OCI-LY3 (cell line): Measurements from ENCODE around the gene AP1G1.
"Not testable (repeated sequence)": the region's sequence is repeated elsewhere in the genome, so short reads cannot be mapped to it uniquely, and the experiment has no call there.

Experiments
- H2AFZ ChIP-seq: fragments of 200-600, 300-600 bp; shearing (Covaris generic); 2 replicates; pipeline ENCODE4 v1.6.0; 2014; ENCODE audit warnings: antibody characterized with exemption, low read depth, low read length
- H3K27ac ChIP-seq: fragments of 200-600, 300-600 bp; sonication (generic); 2 replicates; pipeline ENCODE4 v1.5.1; 2014; ENCODE audit warnings: mild to moderate bottlenecking, low read length, moderate library complexity, mixed read lengths
- H3K27me3 ChIP-seq: fragments of 200-600, 300-600 bp; sonication (generic); 2 replicates; pipeline ENCODE4 v1.6.1; 2014; ENCODE audit warnings: low read depth, low read length, mixed read lengths
- H3K36me3 ChIP-seq: fragments of 200-600, 300-600 bp; sonication (generic); replicated peaks from 2 replicates; pipeline ENCODE3; 2014; ENCODE audit warnings: low read depth, low read length, mixed read lengths
- H3K4me1 ChIP-seq: fragments of 300-600, 200-600 bp; sonication (generic); 2 replicates; pipeline ENCODE4 v1.6.1; 2014; ENCODE audit warnings: low read length, mixed read lengths
- H3K4me2 ChIP-seq: fragments of 200-600, 300-600 bp; sonication (generic); 2 replicates; pipeline ENCODE4 v1.6.1; 2014; ENCODE audit warnings: low read length, mixed read lengths
- H3K4me3 ChIP-seq: fragments of 300-600, 200-600 bp; sonication (generic); 2 replicates; pipeline ENCODE4 v1.5.1; 2014; ENCODE audit warnings: antibody characterized with exemption, mild to moderate bottlenecking, low read length, moderate library complexity
- H3K79me2 ChIP-seq: fragments of 300-600, 200-600 bp; shearing (Covaris generic); 2 replicates; pipeline ENCODE4 v1.6.1; 2014; ENCODE audit warnings: mild to moderate bottlenecking, low read length, mixed read lengths
- H3K9ac ChIP-seq: fragments of 300-600, 200-600 bp; shearing (Covaris generic); 2 replicates; pipeline ENCODE4 v1.6.0; 2014; ENCODE audit warnings: mild to moderate bottlenecking, low read length, moderate library complexity
- H3K9me3 ChIP-seq: fragments of 200-600, 300-600 bp; shearing (Covaris generic); 2 replicates; pipeline ENCODE4 v1.6.1; 2014; ENCODE audit warnings: low read length, mixed read lengths; ENCODE audit not compliant: insufficient read depth
- H4K20me1 ChIP-seq: fragments of 200-600, 300-600 bp; sonication (generic); 2 replicates; pipeline ENCODE4 v1.6.1; 2016; ENCODE audit warnings: low read length, mixed read lengths; ENCODE audit not compliant: insufficient read depth
- CTCF ChIP-seq: fragments of 200-600, 300-600 bp; sonication (generic); IDR thresholded peaks from 2 replicates; pipeline ENCODE4 v1.5.1; 2014; ENCODE audit warnings: antibody characterized with exemption, low read length, low read depth
- EZH2phosphoT487 ChIP-seq: fragments of 200-600 bp; shearing (Covaris generic); IDR thresholded peaks from 2 replicates; pipeline ENCODE4 v1.6.1; 2018; ENCODE audit warnings: antibody characterized with exemption, mixed run types, low read depth

Gene AP1G1

GRCh38 chr16:71794018-71794417 lies 14.6 kb downstream of the AP1G1 start:
- Histone ChIP-seq H3K27ac (no peak overlapping the region), H3K27me3 (no peaks in the 10 kb centered on the region), H3K4me1 (no peaks in the 10 kb centered on the region), H2AFZ (no peak overlapping the region), H3K79me2 (peaks cover 96% of the 10 kb centered on the region), H3K4me3 (no peak overlapping the region), H3K9me3 (no peaks in the 10 kb centered on the region), H3K4me2 (no peak overlapping the region), H3K36me3 (peaks cover 12% of the 10 kb centered on the region), H3K9ac (no peak overlapping the region), H4K20me1 (peaks cover 44% of the 10 kb centered on the region)
- no peak for TF ChIP-seq EZH2phosphoT487
- TF ChIP-seq CTCF: no peak

- H3K9me3 ChIP-seq: no peaks in the 10 kb centered on the region
- no peak overlapping the region for H3K4me3 ChIP-seq
- H3K27ac ChIP-seq: no peak overlapping the region
- TF ChIP-seq CTCF (no peak), EZH2phosphoT487 (no peak)
- H3K27me3 ChIP-seq: no peaks in the 10 kb centered on the region
- H2AFZ ChIP-seq: no peak overlapping the region
- H4K20me1 ChIP-seq: peaks cover 45% of the 10 kb centered on the region
- H3K79me2 ChIP-seq: peaks cover 85% of the 10 kb centered on the region
- H3K9ac ChIP-seq: no peak overlapping the region
- peaks cover 29% of the 10 kb centered on the region for H3K36me3 ChIP-seq
- H3K4me1 ChIP-seq: no peaks in the 10 kb centered on the region
- H3K4me2 ChIP-seq: no peak overlapping the region
These were observed 16.5 kb downstream of the AP1G1 start for GRCh38 chr16:71792176-71792575.

- not testable (repeated sequence) for H3K4me2 ChIP-seq, H3K9me3 ChIP-seq, H3K4me3 ChIP-seq, H2AFZ ChIP-seq, H3K9ac ChIP-seq, H3K4me1 ChIP-seq, H3K27ac ChIP-seq, H3K27me3 ChIP-seq
- Histone ChIP-seq H3K79me2 (peaks cover 74% of the 10 kb centered on the region), H4K20me1 (peaks cover 34% of the 10 kb centered on the region), H3K36me3 (peaks cover 30% of the 10 kb centered on the region)
These were observed 18.3 kb downstream of the AP1G1 start for GRCh38 chr16:71790329-71790728.

- Histone ChIP-seq H2AFZ (no peak overlapping the region), H3K9ac (no peak overlapping the region), H3K36me3 (peaks cover 32% of the 10 kb centered on the region), H3K4me2 (no peak overlapping the region), H3K9me3 (no peaks in the 10 kb centered on the region), H3K27ac (no peak overlapping the region), H3K27me3 (no peaks in the 10 kb centered on the region), H3K4me3 (no peak overlapping the region), H4K20me1 (peaks cover 31% of the 10 kb centered on the region), H3K79me2 (peaks cover 66% of the 10 kb centered on the region), H3K4me1 (no peaks in the 10 kb centered on the region)
- no peak for TF ChIP-seq EZH2phosphoT487
- TF ChIP-seq CTCF: no peak
These were observed 19.5 kb downstream of the AP1G1 start for GRCh38 chr16:71789136-71789535.

- H2AFZ ChIP-seq: no peak overlapping the region
- H3K4me2 ChIP-seq: no peak overlapping the region
- no peaks in the 10 kb centered on the region for H3K4me1 ChIP-seq
- TF ChIP-seq CTCF: no peak
- TF ChIP-seq EZH2phosphoT487: no peak
- no peaks in the 10 kb centered on the region for H3K9me3 ChIP-seq
- H3K27ac ChIP-seq: no peak overlapping the region
- H3K4me3 ChIP-seq: no peak overlapping the region
- H3K9ac ChIP-seq: no peak overlapping the region
- no peaks in the 10 kb centered on the region for H3K27me3 ChIP-seq
- peaks cover 26% of the 10 kb centered on the region for H4K20me1 ChIP-seq
- H3K79me2 ChIP-seq: peaks cover 65% of the 10 kb centered on the region
- H3K36me3 ChIP-seq: peaks cover 33% of the 10 kb centered on the region
These were observed 20.1 kb downstream of the AP1G1 start for GRCh38 chr16:71788578-71788977.

GRCh38 chr16:71785143-71785542 lies 23.5 kb downstream of the AP1G1 start:
- peaks cover 30% of the 10 kb centered on the region for H3K36me3 ChIP-seq
- H3K4me1 ChIP-seq, H3K4me3 ChIP-seq, H3K27me3 ChIP-seq, H2AFZ ChIP-seq, H3K9ac ChIP-seq, H3K4me2 ChIP-seq, H3K9me3 ChIP-seq, H3K27ac ChIP-seq: not testable (repeated sequence)
- peaks cover 57% of the 10 kb centered on the region for H3K79me2 ChIP-seq
- H4K20me1 ChIP-seq: peaks cover 15% of the 10 kb centered on the region; the same call in 1 of the 2 replicates
